HG03558 (cell line): Measurements from ENCODE around the gene SCO2.
"Not testable (repeated sequence)": the region's sequence is repeated elsewhere in the genome, so short reads cannot be mapped to it uniquely, and the experiment has no call there.

Source experiments
- ATAC-seq: cut with Tn5 transposase; IDR thresholded peaks from one replicate; pipeline ENCODE4 v1.9.1; 2021; ENCODE audit warnings: moderate number of reproducible peaks; ENCODE audit not compliant: unreplicated experiment; ENCODE audit errors: extremely low read depth

The SCO2 gene

DNA sequence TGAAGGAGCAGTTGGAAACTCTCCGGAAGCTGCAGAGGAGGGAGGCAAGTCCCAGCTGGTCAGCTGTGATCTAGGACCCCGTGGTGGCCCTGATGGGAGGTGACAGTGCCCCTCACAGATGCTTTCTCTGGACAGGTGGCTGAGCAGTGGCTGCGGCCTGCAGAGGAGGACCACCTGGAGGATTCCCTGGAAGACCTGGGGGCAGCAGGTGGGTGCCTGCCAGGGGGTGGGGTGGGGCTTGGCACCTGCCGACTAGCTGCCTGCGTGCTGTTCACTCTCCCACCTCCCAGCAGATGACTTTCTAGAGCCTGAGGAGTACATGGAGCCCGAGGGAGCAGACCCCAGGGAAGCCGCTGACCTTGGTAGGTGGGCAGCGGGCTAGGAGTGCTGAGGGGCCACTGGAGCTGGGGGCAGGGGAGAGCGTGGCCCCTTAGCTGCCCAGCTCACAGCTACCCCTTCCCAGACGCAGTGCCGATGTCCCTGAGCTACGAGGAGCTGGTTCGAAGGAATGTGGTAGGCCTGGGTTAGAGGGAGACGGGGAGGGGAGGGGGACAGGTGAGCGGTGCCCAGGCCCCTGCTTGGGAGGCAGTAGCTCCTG, 3.1 kb downstream of the SCO2 start:
- ATAC-seq: no peak

DNA sequence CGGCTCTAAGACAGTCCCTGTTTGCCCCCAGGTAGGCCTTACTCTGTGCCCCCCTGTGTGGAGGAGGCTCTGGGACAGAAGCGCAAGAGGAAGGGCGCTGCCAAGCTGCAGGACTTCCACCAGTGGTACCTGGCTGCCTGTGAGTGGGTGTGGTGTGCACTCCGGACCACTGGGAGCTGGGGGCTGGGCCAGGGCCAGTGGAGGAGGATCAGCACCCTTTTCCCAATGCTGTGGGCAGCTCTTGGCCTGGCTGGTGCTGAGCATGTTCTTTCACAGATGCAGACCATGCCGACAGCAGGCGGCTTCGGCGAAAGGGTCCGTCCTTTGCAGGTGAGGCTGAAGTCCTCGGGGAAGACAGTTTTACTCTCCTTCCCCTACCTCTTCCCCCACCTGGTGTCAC, 3.7 kb downstream of the SCO2 start:
- ATAC-seq: no peak

- ATAC-seq: no peak
Measured at GRCh38 chr22:50520826-50521453, 4.5 kb downstream of the SCO2 start.

DNA sequence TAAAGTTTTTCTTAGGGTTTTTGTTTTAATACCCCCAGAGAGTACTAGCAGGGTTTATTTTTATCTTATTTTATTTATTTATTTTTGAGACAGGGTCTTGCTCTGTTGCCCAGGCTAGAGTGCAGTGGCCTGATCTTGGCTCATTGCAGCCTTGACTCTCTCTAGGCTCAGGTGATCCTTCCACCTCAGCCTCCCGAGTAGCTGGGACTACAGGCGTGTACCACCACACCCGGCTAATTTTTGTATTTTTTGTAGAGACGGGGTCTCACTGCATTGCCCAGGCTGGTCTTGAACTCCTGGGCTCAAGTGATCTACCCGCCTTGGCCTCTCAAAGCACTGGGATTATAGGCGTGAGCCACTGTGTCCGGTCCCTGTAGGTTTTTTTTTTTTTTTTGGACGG, 5.2 kb downstream of the SCO2 start:
- not testable (repeated sequence) for ATAC-seq

DNA sequence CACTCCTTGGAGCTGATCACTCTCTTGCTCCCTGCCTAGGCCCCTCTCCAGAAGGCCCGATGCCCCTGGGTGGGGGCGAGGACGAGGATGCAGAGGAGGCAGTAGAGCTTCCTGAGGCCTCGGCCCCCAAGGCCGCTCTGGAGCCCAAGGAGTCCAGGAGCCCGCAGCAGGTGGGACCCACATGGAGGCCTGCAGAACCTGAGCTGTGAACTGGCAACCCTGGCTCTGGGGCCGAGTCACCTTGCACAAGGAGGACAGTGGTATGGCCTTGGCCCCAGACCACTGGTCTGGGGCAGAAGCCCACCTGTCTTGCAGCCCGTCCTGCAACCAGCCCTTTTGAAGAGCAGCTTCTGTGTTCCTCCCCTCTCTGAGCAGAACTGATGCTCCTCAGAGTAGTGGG, 6.2 kb downstream of the SCO2 start:
- no peak for ATAC-seq

- ATAC-seq: no peak
Measured at GRCh38 chr22:50518606-50519005, 6.8 kb downstream of the SCO2 start.

DNA sequence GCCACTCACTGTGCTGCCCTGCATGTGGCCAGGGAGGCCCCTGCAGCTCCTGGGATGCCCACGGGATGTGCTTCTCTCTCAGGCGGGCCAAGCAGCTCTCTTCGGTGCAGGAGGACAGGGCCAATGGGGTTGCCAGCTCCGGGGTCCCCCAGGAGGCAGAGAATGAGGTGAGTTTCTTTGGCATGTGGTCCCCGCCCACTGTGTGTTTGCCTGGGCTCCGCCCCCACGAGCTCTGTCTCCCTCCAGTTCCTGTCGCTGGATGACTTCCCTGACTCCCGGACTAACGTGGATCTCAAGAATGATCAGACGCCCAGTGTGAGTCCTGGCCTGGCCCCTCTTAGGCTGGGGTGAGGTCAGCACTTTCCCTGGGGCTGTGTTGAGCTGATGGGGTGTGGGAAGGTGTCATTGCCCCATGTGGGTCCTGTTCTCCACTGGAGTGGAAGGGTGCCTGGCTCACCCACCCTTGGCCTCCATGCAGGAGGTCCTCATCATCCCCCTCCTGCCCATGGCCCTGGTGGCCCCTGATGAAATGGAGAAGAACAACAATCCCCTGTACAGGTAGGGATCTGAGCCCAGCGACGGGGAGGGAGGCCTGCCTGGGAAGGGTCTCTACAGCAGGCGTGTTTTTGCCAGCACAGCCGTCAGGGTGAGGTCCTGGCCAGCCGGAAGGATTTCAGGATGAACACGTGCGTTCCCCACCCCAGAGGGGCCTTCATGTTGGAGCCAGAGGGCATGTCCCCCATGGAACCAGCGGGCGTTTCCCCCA, 7.7 kb downstream of the SCO2 start:
- no peak for ATAC-seq

GRCh38 chr22:50516891-50517290, 8.5 kb downstream of the SCO2 start:
- ATAC-seq: no peak

GRCh38 chr22:50516068-50516467, 9.3 kb downstream of the SCO2 start:
- no peak for ATAC-seq

GRCh38 chr22:50513175-50513574, 12.2 kb downstream of the SCO2 start:
- ATAC-seq: no peak

DNA sequence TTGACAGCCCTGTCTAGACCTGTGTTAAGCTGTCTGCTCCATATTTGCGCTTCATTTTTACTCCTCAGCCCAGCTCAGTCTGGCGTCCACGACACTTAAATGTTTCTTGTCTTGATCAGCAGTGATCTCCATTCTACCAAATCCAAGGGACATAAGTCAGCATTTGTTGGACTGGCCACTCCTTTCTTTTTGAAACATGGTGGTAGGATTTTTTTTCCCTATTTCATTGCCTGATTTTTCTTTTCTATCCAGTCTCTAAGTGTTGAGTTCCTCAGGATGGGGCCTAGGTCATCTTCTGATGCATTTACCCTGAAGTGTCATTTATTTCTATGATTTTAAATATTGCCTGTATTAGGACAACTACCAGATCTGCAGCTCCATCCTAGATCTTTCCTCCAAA, 16.5 kb downstream of the SCO2 start:
- ATAC-seq: no peak

- peak; percentile 38 for ATAC-seq
Measured at GRCh38 chr22:50507991-50508884, 17.2 kb downstream of the SCO2 start, which contains the start of gene NCAPH2. Gene NCAPH2, plus strand, starts transcription at chr22:50508224. Its CDS starts 114 bp downstream, at chr22:50508338.

GRCh38 chr22:50507421-50507990, 17.9 kb downstream of the SCO2 start, which contains the start of gene LMF2:
Gene LMF2, minus strand, starts transcription at chr22:50507702. Its CDS starts 27 bp downstream, at chr22:50507675.
- no peak for ATAC-seq

DNA sequence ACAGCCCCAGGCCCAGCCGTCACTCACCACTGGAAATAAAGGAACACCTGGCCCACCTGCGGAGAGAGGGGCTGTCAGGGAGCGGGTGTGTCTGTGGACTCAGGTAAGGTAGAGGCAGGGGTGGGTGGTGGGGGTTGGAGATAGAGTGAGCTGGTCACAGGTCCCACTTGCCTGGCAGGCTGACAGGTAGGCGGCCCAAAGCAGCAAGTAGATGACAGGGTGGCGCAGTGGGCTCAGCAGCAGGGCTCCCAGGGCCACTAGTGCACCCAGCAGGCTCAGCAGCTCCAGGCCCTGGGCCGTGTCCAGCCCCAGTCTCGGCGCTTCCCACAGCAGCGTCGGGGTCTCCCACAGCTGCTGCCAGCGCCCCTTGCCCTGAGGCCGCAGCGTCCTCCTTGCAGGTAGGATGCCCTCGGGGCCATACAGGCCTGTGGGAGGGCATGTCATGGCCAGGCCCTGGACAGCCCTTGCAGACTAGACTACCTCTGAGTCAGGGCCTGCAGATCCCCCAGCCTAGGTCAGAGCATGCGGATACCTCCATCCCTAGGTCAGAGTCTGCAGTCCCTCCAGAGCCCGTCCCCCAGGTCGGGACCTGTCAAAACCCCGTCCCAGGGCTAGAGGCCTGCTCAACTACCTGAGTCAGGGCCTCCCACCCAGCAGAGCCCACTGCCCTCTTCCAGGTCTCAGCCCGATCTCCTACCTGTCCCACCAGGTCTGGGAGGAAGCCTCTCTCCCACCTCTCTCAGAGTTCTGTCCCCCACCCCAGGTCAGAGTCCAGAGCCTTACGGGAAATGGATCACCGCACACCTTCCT, 18.6 kb downstream of the SCO2 start:
- ATAC-seq: no peak

DNA sequence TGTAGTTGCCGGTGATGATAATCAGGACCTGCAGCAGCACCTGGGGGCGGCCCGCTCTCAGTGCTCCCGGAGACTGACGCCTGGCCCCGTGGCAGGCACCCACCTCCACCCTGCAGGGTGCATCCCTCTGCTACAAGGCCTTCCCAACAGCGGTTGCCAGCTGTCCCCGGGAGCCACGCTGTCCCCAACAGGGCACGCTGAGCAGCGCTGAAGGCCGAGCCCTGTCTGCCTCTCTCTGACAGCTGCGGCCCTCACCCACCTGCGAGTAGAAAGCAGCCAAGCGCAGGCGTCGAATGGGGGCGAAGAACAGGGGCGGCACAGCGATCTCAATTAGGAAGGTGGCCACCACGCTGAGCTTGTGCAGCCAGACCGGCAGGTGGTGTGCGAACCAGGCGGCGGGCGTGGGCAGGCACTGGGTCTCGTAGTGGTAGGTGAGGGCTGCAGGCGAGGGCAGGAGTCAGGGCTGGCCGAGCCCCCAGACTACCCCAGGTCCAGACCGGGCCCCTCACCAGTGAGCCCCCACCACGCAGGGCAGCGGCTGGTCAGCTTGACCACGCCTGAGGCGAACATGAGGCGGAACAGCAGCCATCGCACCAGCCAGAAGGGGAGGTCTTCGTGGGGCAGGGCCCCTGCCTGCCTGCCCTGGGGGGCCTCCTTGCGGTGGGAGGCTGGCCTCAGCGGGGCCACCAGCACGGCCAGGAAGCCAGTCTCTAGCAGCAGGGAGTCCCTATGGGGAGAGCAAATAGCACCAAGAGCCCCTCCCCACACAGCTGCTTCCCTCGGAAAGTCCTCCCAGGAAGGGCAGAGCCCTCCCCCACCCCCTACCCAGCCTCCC, 19.4 kb downstream of the SCO2 start:
- ATAC-seq: no peak

- no peak for ATAC-seq
Measured at GRCh38 chr22:50505276-50505775, 20.1 kb downstream of the SCO2 start.

DNA sequence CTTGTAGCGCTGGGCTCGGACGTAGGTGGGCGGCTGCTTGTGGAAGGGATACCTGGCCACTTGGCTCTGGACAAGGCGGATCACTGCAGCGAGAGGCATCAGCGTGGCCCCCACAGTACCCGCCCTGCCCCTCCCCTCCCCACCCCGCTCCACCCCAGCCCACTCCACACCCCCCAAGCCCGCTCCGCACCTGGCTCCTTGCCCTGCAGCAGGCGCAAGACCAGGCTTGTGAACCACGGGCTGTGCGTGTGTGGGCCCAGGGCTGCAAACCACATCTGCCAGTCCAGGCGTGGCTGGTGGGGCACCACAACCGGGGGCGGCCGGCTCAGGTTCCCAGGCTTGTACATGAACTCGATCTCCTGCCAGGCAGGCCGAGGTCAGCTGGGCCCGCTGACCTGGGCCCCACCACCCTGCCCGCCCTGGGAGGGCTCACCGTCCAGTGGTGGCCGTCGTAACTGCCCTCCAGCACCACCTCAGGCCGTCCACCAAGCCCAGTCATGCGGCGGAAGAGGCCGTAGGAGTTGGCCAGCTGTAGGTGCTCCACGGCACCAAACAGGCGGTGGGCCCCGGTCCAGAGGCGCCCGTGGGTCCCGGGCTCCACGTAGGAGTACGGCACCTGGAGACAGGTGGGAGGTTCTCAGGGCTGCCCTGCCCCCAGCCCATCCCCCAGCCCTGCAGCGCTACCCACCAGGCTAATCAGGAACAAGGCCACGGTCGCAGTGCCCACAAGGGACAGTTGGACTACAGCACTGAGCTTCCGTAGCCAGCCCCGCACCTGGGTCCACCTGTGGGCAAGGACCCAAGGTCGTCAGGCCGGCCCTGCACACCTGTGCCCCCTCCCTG, 20.8 kb downstream of the SCO2 start:
- no peak for ATAC-seq
